HFF-Myc (cell line): ENCODE results near the gene PCK2.
A peak's percentile ranks its signal among the peaks of the same experiment; 100 is the strongest.

Source experiments
- DNase-seq: peaks from one replicate; pipeline ENCODE4 v3.0.0-alpha.2; 2011; ENCODE audit warnings: low read depth; ENCODE audit errors: extremely low read depth
- H3K4me3 ChIP-seq: replicated peaks from 2 replicates; pipeline ENCODE4 v1.5.1; 2011; ENCODE audit warnings: low read depth, mild to moderate bottlenecking, control low read depth, low read length
- TF ChIP-seq, protein P1 (sequence below): IDR thresholded peaks from 2 replicates; pipeline ENCODE4 v1.5.1; 2012; ENCODE audit warnings: mild to moderate bottlenecking, low read depth, low read length, control low read depth; ENCODE audit errors: missing control alignments

Gene PCK2

DNA sequence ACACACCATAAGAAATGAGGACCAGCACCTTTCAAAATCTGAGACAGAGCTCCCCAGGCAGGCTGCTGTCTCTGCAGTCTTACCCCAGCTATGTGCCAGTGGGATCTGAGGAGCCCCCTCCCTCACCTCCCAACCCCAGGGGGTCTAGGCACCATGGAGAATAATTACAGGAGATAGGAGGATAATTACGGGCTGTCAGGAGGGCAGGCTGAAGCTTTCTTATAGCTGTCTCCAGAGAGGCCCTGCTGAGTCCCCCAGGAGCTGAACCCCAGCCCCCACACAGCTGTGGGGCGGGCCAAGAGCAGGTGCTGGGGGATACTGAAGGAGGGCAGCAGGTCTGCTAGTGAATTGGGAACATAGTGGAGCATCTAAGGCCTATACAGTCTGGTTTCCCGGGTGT is 16.0 kb upstream of the PCK2 start:
- H3K4me3 ChIP-seq = no peak overlapping the region
- TF ChIP-seq, protein P1, sequence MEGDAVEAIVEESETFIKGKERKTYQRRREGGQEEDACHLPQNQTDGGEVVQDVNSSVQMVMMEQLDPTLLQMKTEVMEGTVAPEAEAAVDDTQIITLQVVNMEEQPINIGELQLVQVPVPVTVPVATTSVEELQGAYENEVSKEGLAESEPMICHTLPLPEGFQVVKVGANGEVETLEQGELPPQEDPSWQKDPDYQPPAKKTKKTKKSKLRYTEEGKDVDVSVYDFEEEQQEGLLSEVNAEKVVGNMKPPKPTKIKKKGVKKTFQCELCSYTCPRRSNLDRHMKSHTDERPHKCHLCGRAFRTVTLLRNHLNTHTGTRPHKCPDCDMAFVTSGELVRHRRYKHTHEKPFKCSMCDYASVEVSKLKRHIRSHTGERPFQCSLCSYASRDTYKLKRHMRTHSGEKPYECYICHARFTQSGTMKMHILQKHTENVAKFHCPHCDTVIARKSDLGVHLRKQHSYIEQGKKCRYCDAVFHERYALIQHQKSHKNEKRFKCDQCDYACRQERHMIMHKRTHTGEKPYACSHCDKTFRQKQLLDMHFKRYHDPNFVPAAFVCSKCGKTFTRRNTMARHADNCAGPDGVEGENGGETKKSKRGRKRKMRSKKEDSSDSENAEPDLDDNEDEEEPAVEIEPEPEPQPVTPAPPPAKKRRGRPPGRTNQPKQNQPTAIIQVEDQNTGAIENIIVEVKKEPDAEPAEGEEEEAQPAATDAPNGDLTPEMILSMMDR = no peak
- DNase-seq = no peak

DNA sequence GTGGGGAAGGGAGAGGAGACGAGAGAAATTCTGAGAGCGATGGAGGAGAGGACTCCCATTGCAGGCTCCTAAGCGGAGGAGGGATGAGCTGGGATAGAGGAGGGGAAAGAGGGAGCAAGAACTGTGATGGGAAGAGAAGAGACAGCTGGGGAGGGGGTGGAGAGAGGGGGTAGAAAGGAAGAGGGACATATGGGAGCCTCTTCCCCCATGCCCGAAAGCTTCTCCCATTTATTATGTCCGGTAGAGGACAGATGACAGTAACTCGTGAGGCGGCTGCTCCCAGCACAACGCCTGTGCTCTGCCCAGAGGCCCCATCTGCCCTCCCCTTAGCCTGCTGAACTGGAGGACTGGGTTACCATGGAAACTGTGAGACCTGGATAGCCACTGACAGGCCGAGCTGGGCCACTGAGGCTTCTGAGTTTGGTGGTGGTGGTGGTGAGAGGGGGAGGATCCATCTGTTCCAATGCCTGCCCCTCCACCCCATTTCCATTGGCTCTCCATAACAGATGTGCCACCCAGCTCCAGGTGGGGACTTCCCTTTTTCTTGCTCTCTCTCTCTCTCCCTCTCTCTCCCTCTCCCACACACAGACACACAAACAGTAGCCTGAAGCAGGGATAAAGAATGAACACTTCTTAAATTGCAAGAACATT is 14.5 kb upstream of the PCK2 start:
- no peak overlapping the region for H3K4me3 ChIP-seq
- TF ChIP-seq, protein P1 = no peak
- DNase-seq = no peak

DNA sequence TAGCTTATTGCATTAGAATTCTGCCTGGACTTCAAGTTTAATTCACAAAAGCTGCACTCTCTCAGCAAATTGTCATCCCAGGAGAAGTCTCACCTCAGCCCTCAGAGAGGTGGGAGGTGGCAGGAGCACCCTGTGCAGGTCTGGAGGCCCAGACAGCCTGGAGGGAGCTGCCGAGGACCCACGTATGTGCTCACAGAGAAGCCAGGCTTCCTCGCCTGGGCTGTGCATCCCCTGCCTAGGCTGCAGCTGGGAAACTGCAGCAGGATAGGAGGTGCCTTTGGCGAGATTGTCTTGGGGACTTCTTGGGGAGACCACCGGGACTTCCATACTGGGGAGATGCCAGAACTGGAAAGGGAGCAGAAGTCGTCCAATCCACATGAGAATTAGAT is 14.0 kb upstream of the PCK2 start:
- no peak for DNase-seq
- TF ChIP-seq, protein P1 = no peak
- H3K4me3 ChIP-seq = no peak overlapping the region

DNA sequence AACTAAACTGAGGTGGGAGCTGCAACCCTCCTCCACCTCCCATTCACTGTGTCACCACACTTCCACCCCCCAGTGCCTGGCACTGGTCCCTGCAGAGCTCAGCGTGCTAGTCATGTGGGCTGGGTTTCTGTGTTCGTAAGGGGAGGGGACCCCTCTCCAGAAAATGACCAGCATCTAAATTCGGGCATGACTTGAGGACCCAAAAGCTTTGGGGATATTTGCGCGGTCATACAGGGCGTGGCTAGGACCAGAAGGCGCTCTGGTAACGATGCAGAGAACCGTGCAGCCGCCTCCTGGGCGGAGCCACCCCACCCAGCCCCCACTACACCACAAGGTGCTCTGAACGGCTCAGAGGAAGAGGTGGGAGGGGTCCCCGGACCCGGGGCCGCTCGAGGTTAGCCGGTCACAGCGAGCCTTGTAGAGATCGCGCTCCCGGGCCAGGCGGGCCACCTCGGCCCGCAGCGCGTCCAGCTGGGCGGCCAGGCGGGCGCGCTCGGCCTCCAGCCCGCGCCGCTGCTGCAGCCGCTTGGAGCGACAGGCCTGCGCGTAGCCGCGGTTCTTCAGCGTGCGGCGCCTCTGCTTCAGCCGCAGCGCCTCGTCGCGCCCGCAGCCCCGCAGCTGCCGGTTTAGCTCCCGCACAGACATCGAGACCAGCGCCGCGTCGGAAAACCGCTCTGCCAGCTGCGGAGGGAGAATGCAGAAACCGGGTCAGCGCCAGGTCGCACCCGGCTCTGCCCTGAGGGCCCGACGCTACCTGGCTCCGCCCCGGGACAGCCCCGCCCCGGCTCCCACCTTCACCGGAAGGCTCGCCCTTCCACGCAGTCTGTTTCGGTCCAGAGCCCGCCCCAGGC is 13.0 kb upstream of the PCK2 start:
- TF ChIP-seq, protein P1 = no peak
- peak overlapping the region; percentile 41 for H3K4me3 ChIP-seq
- no peak for DNase-seq

DNA sequence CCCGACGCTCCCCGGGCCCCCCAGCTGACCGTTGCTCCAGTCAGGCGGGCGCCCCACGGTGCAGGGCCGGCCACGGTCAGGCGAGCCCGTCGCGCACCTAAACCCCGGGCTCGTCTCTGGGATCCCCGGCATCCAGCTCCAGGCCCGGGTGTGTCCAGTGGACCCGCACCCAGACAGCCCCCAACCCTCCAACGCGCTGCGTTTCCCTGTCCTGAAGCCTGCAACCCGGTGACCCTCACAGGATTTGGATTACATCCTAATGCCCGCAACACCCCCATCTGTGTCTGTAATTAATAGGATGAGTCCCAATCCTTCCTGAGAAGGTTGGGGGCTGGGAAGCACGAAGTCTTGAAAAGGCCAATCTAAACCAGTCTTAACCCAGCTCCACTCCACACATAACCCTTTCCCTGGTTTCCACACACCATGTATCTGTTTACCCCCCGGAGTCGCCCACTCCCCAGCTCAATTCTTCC is 12.3 kb upstream of the PCK2 start:
- peak overlapping the region; percentile 41 for H3K4me3 ChIP-seq
- TF ChIP-seq, protein P1 = no peak
- no peak for DNase-seq

DNA sequence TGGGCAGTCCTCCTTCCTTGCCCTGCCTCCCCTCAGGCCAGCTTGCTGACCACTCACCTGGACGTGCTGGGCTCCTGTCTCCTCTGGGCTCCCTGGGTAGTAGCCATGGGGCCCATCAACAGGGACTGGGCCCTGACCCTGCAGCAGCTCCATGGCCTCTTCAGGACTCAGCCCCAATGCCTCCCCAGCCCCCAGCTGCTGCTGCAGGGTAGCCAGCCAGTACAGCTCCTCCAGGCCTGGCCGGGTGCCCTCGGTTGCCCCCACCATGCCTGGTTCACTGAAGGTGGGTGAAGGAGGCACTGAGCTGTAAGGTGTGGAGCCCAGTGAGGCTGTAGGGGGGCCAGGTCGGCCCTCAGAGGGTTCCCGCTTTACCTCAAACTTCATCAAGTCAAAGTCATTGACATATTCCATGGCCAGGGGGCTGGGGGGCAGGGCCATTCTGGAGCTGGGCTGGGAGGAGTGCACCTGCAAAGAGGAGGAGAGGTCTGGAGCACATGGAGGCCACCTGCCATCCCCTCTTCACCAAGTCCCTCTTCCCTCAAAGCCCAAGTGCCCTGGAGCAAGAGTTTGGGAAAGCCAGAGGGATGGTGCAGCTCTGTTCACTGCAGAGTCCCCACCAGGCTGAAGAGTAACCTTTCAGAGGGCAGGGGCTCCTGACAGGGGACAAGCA is 11.6 kb upstream of the PCK2 start:
- H3K4me3 ChIP-seq = no peak overlapping the region
- TF ChIP-seq, protein P1 = no peak
- DNase-seq = no peak
